ENCODE data around the gene EGLN3.

- TF ChIP-seq CTCF (IDR thresholded peaks at IDR 0.05; ENCODE audit: low read length): peak; percentile 16; the same call in 1 of the 2 replicates
- no peak for TF ChIP-seq EZH2 (IDR thresholded peaks at IDR 0.05; ENCODE audit: borderline replicate concordance, low read length)
Measured at GRCh38 chr14:33908540-33909223, 42.2 kb downstream of the EGLN3 start.

Data from OCI-LY1 (cell line).